NCI-H526 treated with DMSO at 0.1 percent for 48 hours (cell line): ENCODE measurements around the gene SCRG1.

Experiments used
- DNase-seq: peaks from one replicate; lab custom pipeline; 2025; lab: John Stamatoyannopoulos, UW

The SCRG1 gene

DNA sequence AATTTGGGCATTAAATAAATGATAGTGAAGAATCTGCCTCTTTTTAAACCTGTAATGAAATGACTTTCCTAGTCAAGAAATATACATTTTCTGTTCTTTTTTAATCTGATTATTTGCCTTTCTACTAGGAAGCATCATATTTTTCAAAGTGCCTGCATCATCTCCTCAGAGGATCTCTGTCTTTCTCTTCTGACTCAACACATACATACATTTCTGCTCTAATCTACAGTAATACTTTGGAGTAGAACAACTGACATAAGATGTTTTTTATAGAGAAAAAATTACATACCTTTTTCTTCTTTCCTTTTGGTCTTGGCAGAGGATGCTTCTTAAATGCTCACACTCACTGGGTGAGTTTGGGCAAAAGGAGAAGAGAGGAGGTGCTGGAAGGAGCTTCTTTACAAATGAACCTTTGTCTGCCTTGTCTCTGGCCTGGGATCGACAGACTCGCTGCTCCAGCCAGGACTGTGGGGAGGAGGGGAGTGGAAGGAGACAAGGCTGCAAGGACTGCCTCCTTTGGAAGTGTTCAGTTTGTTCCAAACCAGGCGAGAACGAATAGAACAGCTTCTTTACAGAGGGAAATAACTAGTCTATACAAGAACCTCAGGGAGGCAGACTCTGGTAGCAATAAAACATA, at the start of gene SCRG1:
Gene SCRG1 (minus strand): TSS at position 338 of the 637 bp plus-strand sequence. CDS start 7,702 bp downstream, outside the sequence.
- DNase-seq: no peak

DNA sequence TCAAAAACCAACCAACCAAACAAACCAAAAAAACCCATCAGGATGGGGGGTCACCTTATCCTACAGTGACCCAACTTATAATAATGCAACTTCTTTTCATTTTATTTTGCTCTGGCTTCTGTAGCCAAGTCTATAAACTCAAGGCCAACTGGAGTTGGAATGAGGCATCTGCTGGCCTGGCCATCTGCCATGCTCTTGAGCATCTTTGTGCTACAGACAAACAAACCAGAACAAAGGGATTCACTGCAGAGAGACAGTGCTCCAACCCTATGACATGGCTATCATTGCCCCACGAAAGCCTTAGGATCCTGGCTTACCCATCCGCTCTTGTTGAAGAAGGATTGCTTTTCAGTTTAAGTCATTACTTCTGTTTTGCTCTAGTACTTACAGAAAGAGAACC, 49.2 kb upstream of the SCRG1 start:
- no peak for DNase-seq

DNA sequence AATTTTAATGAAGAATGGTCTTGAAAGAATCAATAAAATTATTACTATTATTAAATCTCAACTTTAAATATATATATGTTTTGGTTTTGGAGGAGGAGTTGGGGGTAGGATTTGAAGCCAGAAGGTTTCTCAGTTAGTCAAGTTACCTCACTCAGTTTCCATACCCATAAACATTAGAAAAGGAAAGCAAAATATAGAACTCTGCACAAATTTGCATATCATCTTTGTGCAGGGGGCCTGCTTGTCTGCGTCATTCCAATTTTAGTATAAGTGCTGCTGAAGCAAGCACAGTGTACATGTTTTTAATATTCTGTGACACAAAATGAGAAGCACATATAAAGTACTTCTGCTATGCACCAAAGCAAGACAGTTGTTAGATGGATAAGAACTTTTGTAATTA, 47.5 kb upstream of the SCRG1 start:
- DNase-seq: no peak

DNA sequence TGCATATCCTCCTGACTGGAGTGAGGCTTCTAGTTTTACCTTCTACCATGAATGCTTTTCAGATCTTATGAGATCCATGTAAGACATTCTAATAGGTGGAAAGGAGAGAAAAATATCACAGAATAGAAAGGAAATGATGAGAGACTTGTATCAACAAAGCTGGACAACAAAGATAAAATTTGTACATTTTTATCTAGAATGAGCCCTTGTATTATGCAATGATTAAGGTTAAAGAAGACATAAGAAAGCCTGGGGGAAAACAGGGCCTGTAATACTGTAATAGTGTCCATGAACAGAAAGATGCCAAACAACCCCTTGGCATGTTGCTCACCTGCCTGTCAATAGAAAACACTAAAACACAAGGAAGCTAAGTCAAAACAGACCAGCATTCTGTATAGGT, 44.2 kb upstream of the SCRG1 start:
- DNase-seq: no peak

DNA sequence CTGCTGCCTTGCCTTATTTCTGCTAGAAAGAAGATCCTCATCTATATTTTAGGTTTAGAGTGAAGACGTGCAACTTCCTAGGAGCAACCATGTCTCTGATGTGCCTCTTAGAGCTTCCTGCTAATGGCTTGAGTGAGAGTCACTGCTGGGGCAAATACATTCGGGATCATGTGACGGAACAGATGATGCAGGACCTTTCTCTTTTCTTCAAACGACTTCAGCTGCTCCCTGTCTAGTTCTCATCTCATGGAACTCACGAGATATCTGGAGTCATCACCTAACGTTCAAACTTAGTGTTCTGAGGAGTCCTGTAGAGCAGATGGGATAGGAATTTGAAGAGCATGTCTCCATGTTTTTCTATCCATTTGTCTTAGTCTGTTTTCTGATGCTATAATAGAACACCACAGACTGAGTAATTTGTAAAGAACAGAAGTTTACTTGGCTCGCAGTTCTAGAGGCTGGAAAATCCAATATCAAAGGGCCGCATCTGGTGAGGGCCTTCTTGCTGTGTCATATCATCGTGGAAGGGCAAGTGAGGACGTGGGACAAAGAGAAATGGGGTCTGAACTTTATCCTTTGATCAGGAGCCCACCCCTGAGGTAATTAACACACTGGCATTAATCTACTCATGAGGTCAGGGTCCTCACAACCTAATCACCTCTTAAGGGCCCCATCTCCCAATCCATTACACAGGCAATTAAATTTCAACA, 43.5 kb upstream of the SCRG1 start:
- no peak for DNase-seq

DNA sequence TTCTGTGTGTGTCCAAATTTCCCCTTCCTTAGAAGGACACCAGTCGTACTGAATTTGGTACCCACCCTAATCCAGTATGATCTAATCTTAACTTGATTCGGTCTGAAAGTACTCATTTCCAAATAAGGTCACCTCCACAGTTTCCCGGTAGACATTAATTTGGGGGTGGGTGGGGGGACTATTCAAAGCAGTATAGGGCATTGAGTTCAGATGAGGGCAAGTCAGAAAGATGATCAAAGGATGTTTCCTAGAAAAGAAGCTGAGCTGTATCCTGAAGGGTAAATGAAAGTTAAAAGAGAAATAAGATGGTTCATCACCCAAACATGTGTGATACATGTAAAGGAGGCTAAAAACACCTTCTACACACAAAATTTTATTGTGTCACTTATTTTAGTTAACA, 42.0 kb upstream of the SCRG1 start:
- no peak for DNase-seq

DNA sequence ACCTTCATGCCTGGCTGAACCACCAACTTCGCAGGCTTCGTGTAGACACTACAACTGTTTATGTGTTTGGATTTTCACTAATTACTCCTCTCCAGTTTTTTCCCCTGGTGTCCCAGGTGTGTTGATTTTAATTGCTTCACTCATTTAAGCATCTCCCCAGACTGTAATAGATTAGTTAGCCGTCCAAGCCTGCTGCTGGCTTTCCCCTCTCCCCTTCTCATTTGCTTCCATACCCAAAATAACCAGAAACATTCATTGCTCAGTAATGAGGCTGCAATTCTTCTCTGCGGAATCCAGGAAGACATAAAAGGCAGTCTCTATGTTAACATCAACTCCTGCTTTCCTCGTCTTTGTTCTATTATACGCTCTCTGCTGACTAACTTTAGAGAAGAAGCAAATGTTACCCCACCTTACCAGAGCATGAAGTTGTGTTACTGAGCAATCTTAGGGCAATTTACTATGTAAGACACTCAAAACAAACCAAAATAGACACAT, 37.9 kb upstream of the SCRG1 start:
- DNase-seq: no peak

DNA sequence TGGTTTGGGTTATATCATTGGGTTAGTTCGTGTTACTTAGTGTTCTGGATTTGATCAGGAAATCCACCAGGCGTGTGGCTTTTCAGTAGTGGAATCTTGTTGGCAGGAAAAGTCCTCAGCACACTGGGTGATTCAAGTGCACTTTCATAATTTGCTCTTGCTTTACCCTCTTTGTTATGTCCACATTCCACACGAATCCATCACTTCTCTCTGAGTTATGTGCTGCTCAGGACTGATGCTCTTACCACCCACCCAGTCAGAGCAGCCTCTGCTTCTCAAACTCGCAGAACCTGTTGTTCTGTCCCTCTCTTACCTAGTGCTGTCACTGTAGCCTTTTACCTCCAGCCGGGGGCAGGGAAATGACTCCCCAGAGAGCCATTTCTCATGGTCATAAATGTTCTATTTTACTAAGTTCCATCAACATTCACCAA, 37.2 kb upstream of the SCRG1 start:
- no peak for DNase-seq

DNA sequence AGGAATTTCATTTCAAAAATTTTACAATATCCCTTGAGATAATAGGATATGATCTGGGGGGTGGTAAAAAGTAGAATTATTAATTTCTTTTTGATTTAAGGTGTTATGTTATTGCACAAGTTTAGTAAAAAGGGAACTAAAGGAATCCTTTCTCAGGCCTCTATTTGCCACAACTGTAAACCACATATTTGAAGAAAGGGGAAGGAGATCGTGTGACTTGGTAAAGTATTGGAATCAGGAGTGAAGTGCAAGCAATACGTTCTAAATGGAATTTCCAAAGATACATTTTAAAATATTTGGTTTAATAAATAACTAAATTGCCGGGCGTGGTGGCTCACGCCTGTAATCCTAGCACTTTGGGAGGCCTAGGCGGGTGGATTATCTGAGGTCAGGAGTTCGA, 35.3 kb upstream of the SCRG1 start:
- no peak for DNase-seq

DNA sequence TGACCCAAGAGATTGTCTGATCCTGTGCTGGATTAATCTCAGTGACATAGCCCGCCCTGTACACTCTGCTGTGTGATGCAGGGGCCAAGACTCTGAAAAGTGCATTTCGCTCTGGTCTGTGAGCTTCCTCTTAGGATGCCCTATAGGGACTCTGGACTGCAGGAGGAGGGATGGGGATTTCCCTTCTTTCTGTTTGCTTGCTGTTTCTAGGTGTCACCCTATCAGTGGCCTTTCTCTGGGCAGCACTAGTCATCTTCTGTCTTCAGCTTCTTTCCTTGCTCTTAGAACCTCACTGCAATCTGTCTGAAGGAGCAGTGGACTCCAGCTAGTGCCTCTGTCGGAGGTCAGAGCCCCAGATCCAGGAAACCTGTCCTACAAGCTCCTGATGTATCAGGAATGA, 34.5 kb upstream of the SCRG1 start:
- no peak for DNase-seq

DNA sequence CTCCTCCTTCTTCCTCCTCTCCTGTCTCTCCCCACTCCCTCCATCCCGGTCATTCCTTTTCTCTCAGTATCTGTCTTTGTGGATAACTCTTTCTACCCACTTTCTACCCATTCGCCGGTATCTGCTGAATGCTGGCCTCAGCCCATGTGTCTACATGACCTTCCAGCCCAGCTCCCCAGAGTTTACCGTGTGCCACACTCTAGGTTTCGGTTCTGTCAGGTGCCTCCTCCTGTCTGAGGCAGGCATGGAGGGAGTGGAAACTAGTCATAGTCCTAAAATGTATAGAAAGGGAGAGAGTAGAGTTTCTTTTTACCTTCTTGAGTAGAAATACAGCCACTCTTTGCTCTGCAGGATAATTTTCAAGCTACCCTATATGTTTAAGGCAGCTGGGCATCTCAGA, 33.5 kb upstream of the SCRG1 start:
- DNase-seq: no peak

DNA sequence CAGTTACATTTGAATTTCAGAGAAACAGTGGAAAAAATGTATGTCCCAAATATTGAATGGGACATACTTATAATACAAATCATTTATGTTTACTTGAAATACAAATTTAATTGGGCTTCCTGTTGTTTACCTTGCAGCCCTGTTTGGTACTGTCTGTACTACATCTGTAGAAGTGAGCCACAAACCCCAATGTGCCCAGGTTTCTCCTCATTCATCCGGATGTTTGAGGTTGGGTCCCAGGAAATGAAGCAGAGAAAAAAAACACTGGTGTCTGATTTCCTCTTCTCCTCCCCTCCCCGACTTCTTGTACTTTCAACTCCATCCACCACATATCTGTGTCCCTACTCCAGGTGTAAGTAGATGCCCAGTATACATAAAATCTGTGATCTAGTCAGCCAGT, 27.1 kb upstream of the SCRG1 start:
- no peak for DNase-seq

DNA sequence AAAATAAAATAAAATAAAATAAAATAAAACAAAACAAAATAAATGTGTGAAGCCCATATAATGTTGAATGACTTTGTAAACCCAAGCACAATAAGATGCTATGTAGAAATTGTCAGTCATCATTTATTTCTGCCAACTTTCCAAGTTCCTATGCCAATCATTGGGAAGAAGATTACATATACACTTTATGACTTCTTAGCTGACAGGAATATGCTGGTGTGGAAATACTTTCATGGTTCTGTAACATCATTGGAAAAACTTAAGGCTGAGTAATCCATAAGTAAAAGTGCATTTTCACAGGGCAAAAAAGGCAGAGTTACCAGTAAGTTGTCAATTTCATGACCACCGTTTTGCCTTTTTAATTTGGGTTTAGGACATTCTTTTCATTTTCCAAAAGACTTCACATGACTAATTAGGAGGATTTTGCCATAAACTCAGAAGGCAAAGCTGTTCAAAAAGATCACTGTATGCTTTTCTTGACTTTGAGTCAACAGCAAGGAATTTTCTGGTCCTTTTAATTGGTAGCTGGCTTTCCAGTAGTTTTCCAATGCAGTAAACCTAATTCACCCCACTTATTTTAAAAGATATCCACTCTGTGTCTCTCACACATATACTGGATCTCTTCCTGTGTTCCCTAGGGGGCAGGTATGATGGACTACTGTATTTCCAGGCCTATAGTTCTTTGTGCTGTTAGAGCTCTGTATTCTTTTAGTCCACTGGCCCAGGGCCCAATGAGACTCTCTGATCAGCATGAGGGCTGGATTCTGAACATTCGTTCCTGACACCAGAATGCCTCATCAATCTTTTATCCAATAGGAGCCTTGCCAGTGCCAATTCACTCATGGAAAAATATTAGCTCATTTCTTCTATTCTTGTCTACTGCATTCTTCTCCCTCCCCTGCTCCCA, 26.2 kb upstream of the SCRG1 start:
- DNase-seq: no peak

DNA sequence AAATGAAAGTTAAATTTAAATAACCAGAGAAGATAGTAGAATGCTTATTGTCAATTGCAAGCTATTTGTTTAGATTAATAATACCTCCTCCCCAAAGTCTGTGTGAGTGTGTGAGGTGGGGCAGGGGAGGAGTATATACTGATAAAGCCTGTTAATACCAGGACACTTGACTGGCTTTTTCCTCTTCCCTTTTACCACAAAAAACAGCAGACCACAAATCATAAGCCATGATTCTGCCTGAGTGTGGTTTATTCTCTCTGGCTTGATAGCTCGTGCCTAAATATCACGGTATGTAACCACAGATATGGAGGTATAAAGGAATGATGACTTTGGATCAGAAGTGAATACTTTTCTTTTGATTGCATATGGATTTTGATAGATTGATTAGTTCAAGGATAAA, 21.9 kb upstream of the SCRG1 start:
- DNase-seq: no peak

DNA sequence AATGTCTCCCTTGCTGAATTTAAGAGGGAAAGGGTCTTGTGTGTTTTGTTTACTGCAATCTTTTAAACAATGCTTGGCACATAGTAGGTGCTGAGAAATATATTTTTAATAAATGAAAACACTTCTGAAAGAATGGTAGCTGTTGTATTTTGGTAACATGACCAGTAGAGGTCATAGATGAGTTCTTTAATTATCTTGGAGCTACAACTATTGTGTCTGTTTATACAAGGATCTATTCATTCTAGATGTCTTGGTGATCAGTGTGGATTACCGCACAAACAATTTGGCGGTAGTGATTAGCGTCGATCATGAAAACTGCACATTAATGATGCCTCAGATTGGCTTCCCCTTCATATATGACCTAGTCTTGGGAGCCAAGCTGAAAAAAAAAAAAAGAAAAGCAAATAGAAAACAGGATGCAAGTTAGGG, 21.4 kb upstream of the SCRG1 start:
- DNase-seq: peak; percentile 41

DNA sequence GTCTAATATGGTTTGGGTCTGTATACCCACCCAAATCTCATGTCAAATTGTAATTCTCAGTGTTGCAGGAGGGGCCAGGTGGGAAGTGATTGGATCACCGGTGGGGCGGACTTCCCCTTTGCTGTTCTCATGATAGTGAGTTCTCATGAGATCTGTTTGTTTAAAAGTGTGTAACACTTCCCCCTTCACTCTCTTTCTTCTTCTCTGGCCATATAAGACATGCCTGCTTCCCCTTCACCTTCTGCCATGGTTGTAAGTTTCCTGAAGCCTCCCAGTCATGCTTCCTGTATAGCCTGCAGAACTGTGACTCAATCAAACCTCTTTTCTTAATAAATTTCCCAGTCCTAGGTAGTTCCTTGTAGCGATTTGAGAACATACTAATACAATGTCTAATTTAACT, 19.7 kb upstream of the SCRG1 start:
- no peak for DNase-seq

DNA sequence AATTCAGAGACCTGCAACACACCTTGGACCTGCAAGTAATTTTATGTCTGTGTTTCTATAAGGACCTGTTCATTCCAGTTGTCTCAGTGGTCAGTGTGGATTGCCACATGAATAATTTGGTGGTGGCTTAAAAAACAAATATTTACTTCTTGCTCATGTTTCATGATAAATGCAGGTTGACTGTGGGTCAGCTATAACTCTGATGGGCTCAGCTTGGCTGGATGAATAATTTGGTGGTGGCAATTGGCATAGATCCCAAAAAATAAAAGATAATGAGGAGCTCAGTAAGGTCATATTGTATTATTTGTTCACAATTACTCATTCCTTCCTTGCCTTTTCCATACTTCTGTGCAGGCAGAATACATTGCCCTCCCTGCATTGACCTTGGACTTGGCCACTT, 18.9 kb upstream of the SCRG1 start:
- no peak for DNase-seq

DNA sequence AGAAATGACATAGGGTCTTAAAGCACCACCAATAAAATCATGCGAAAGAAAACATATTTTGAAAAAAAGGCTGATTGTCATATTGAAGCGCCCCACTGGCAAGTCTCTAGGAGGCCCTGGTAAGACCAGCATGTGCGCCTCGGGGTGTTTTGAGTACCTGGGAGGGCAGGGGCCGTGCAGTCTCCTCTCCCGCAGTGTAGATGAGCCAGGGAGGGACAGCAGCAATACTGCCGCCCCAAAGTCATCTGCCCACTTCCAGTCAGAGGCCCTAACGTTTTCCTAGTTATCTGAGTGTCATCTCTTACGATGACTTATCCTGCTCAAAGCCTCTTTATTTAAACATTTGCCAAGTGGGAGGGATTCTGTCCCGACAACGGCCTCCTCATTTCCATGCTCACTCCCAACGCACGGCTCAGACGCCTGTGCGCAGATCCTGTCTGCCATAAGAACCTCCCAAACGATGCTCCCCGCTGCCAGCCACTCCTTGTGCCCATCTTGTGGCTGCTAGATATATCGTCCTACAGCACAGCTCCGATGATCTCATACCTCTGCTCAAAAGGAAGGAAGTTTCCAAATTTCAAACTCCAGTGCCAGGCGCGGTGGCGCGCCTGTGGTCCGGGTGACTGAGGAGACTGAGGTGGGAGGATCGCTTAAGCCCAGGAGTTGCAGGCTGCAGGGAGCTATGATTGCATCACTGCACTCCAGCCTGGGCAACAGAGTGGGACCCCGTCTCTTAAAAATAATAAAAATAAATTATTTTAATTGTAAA, 17.2 kb upstream of the SCRG1 start:
- peak; percentile 10 for DNase-seq

DNA sequence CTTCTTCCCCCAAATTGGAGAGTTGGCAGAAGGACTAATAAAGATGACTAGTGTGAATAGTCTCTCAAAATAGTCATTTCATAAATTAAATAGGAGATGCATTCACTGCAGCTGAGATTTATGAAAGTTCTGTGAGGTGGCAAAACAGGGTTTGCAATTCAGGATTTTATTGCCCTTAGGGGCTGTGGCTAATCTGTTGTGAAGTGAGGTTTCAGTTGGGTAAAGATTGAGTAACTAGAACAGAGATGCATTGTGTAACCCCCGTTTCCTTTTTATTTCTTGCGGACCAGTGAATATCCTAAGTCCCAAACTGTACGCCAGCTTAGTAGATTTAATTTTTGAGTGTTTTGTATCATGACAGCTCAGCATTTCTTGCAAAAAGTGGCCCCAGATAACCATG, 16.2 kb upstream of the SCRG1 start:
- DNase-seq: no peak

DNA sequence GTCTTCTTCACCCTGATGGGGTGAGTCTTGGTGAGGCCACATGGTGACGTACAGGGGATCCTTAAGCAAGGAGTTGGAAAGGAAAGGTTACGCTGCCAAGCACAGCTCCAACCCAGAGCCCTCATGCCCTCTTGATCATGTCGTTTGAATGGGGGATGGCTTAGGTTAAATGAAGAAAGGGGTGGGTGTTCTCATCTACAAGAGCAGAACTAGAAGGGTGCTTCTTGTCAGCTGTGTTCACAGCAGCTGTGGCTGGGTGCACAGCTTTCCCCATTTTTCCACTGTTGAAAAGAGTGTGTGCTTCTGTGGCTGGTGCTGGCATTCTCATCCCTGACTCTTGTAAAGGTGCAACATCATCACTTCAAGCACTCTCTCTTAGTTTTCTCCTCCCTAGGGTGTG, 15.5 kb upstream of the SCRG1 start:
- no peak for DNase-seq

DNA sequence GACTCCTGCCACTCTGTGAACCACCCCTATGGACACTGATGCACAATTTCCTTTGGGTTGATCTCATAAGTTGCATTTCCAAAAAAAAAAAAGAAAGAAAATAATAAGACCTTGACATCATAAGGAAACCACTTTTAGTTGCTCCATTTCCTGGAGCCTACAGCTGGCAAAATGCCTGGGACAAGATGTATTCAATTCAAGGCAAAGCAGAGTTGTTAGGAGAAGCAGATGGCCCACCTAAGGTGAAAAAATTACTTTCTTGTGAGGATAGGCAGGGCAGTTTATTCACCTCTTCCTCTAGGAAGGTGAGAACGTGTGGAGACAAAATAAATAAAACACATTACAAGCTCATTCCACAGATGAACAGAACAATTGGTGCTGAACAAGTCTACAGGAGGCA, 14.1 kb upstream of the SCRG1 start:
- no peak for DNase-seq

DNA sequence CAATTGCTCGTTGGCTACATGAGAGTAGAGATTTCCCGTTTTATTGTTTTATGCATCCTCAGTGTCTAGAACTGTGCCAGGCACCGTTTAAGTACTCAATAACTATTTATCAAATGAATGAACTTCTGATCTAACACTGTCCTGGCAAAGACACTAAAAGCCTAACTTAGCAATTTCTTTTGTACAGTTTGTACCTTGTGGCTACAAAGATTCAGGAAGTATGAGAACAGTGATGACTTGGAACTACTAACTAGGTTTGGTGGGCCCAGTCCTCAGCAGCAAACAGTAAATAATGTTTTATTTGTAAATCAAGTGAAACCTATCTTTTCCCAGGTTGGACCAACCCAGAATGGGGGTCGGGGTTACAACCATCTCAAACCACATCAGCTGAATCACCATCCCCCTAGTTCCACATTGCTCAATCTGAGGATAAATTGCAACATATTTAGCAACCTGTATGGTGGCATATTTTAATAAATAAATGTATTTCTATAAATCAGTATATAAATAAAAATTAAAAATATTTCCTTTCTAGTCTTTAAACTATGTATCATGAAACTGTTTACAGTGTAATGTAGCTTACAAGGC, 12.3 kb upstream of the SCRG1 start:
- no peak for DNase-seq
